ENCODE data around the gene B3GAT1. TPM values are rescaled to one million over a fixed set of nuclear protein-coding genes. Genes with fewer than 3 reads are reported as not detected.

The B3GAT1 gene
- total and polyA plus RNA-seq, 2 donors (not counting 1 experiment from before 2014, with no cell fraction given) = 0.06 TPM; not detected in 1

GRCh38 chr11:134372961-134373360, 39.1 kb downstream of the B3GAT1 start:
- Histone ChIP-seq H4K20me1 (ENCODE audit: control insufficient read depth, insufficient read depth, low read length, poor library complexity, severe bottlenecking) (no peaks in the 10 kb centered on the region), H3K4me3 (ENCODE audit: control extremely low read depth in 1 of 5, extremely low read depth in 1 of 5, insufficient read depth in 1 of 5, low read depth in 2 of 5, low read length in 4 of 5) (no peak overlapping the region), H2AFZ (ENCODE audit: insufficient read depth, low read depth, low read length, poor library complexity, severe bottlenecking) (no peak overlapping the region), H3K36me3 (replicated peaks in 1 of 2; ENCODE audit: control extremely low read depth in 1 of 2, control insufficient read depth in 1 of 2, extremely low read depth in 1 of 2, insufficient read depth in 2 of 2, low read length in 1 of 2) (no peaks in the 10 kb centered on the region), H3K4me1 (ENCODE audit: control insufficient read depth in 2 of 2, insufficient read depth in 2 of 2, low read length in 2 of 2) (no peaks in the 10 kb centered on the region), H3K27ac (ENCODE audit: low read length in 2 of 2) (no peak overlapping the region), H3K79me2 (ENCODE audit: control insufficient read depth, insufficient read depth, low read length) (no peaks in the 10 kb centered on the region), H3K9me3 (ENCODE audit: control extremely low read depth in 1 of 3, control insufficient read depth in 2 of 3, insufficient read depth in 1 of 3, low read length in 2 of 3) (no peaks in the 10 kb centered on the region), H3K4me2 (replicated peaks; ENCODE audit: low read depth, low read length, poor library complexity, severe bottlenecking) (no peak overlapping the region), H3K9ac (ENCODE audit: low read length) (no peak overlapping the region), H3K27me3 (replicated peaks in 1 of 4; ENCODE audit: control extremely low read depth in 1 of 4, control insufficient read depth in 3 of 4, insufficient read depth in 4 of 4, low read length in 3 of 4) (no peaks in the 10 kb centered on the region)
- ATAC-seq (ENCODE audit: low read depth) (no peak), DNase-seq (no peak)
- TF ChIP-seq, protein P1, sequence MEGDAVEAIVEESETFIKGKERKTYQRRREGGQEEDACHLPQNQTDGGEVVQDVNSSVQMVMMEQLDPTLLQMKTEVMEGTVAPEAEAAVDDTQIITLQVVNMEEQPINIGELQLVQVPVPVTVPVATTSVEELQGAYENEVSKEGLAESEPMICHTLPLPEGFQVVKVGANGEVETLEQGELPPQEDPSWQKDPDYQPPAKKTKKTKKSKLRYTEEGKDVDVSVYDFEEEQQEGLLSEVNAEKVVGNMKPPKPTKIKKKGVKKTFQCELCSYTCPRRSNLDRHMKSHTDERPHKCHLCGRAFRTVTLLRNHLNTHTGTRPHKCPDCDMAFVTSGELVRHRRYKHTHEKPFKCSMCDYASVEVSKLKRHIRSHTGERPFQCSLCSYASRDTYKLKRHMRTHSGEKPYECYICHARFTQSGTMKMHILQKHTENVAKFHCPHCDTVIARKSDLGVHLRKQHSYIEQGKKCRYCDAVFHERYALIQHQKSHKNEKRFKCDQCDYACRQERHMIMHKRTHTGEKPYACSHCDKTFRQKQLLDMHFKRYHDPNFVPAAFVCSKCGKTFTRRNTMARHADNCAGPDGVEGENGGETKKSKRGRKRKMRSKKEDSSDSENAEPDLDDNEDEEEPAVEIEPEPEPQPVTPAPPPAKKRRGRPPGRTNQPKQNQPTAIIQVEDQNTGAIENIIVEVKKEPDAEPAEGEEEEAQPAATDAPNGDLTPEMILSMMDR (IDR thresholded peaks at IDR 0.05) = no peak
- no peak for TF ChIP-seq EZH2 (IDR thresholded peaks at IDR 0.05; ENCODE audit: borderline replicate concordance, insufficient read depth, low read depth, low read length, poor library complexity, severe bottlenecking)
- no peaks in the 10 kb centered on the region for H3K9me3 Mint-ChIP-seq (ENCODE audit: insufficient read depth)
- ChIA-PET POLR2A (no interaction called here), CTCF (no interaction called here)
- no peaks in the 10 kb centered on the region for H3K4me1 Mint-ChIP-seq
- H3K27ac Mint-ChIP-seq = no peak overlapping the region
- H3K27me3 Mint-ChIP-seq = peaks cover 3% of the 10 kb centered on the region
- H3K4me3 Mint-ChIP-seq = no peak overlapping the region
- intact Hi-C loops (cut with micrococcal nuclease) = no loop called here
- 93% methylated on average over 7 of the region's 8 CpGs for WGBS (ENCODE audit: insufficient coverage)

DNA sequence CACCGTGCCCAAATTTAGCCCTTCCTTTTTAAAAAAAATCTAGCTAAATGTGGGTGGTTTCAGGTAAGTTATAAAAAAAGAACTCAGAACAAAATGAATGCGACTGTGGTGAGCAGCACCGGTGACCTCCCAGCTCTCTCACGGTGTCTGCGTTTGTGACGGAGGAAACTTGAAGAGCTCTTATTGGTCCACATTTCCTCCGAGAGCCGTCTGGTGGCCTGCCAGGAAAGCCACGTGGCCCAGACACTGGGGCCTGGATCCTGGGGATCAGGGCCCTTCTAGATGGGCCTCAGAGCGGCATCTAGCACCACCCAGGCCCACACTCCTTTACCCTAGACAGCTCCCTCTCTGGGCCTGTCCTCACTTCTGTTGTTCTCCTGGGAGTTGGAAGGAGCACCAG, 39.5 kb downstream of the B3GAT1 start:
- ATAC-seq (ENCODE audit: low read depth) (no peak), DNase-seq (no peak)
- no peak overlapping the region for H3K4me3 Mint-ChIP-seq
- Histone ChIP-seq H3K9me3 (ENCODE audit: control extremely low read depth in 1 of 3, control insufficient read depth in 2 of 3, insufficient read depth in 1 of 3, low read length in 2 of 3) (no peaks in the 10 kb centered on the region), H3K79me2 (ENCODE audit: control insufficient read depth, insufficient read depth, low read length) (no peaks in the 10 kb centered on the region), H3K36me3 (replicated peaks in 1 of 2; ENCODE audit: control extremely low read depth in 1 of 2, control insufficient read depth in 1 of 2, extremely low read depth in 1 of 2, insufficient read depth in 2 of 2, low read length in 1 of 2) (no peaks in the 10 kb centered on the region), H3K27ac (ENCODE audit: low read length in 2 of 2) (no peak overlapping the region), H3K4me2 (replicated peaks; ENCODE audit: low read depth, low read length, poor library complexity, severe bottlenecking) (no peak overlapping the region), H3K9ac (ENCODE audit: low read length) (no peak overlapping the region), H3K4me3 (ENCODE audit: control extremely low read depth in 1 of 5, extremely low read depth in 1 of 5, insufficient read depth in 1 of 5, low read depth in 2 of 5, low read length in 4 of 5) (no peak overlapping the region), H3K27me3 (replicated peaks in 1 of 4; ENCODE audit: control extremely low read depth in 1 of 4, control insufficient read depth in 3 of 4, insufficient read depth in 4 of 4, low read length in 3 of 4) (no peaks in the 10 kb centered on the region), H4K20me1 (ENCODE audit: control insufficient read depth, insufficient read depth, low read length, poor library complexity, severe bottlenecking) (no peaks in the 10 kb centered on the region), H2AFZ (ENCODE audit: insufficient read depth, low read depth, low read length, poor library complexity, severe bottlenecking) (no peak overlapping the region), H3K4me1 (ENCODE audit: control insufficient read depth in 2 of 2, insufficient read depth in 2 of 2, low read length in 2 of 2) (no peaks in the 10 kb centered on the region)
- H3K27ac Mint-ChIP-seq = no peak overlapping the region
- ChIA-PET POLR2A (no interaction called here), CTCF (no interaction called here)
- TF ChIP-seq, protein P1 (IDR thresholded peaks at IDR 0.05) = no peak
- no peak for TF ChIP-seq EZH2 (IDR thresholded peaks at IDR 0.05; ENCODE audit: borderline replicate concordance, insufficient read depth, low read depth, low read length, poor library complexity, severe bottlenecking)
- intact Hi-C loops (cut with micrococcal nuclease) = no loop called here
- 79% methylated on average over 9 of the region's 10 CpGs for WGBS (ENCODE audit: insufficient coverage)
- H3K4me1 Mint-ChIP-seq = no peaks in the 10 kb centered on the region
- H3K9me3 Mint-ChIP-seq (ENCODE audit: insufficient read depth) = no peaks in the 10 kb centered on the region
- peaks cover 1% of the 10 kb centered on the region for H3K27me3 Mint-ChIP-seq

Data from B cell (primary cell).